ENCODE measurements around the gene ABCC1. TPM values are rescaled to one million over a fixed set of nuclear protein-coding genes. Genes with fewer than 3 reads are reported as not detected.

Gene ABCC1
- total RNA-seq, 2 donors from 2014 or later = 33.4 to 87.7 TPM

GRCh38 chr16:15966420-15966819 is 17.0 kb downstream of the ABCC1 start:
- H3K36me3 ChIP-seq = no peaks in the 10 kb centered on the region
- no peaks in the 10 kb centered on the region for H3K27me3 ChIP-seq (replicated peaks; ENCODE audit: insufficient read depth)
- 66% methylated on average over 5 of the region's 5 CpGs for WGBS
- intact Hi-C loops (cut with DNase I) = no loop called here
- H3K4me3 ChIP-seq = no peak overlapping the region
- H3K27ac ChIP-seq = no peak overlapping the region
- H3K9me3 ChIP-seq = no peaks in the 10 kb centered on the region
- no peak for DNase-seq (ENCODE audit: low spot score)
- TF ChIP-seq CTCF (IDR thresholded peaks at IDR 0.05) (no peak), POLR2A (IDR thresholded peaks at IDR 0.05) (no peak), POLR2AphosphoS5 (IDR thresholded peaks at IDR 0.05) (no peak)
- peaks cover 3% of the 10 kb centered on the region for H3K4me1 ChIP-seq (replicated peaks)

GRCh38 chr16:15966836-15967546 is 17.6 kb downstream of the ABCC1 start:
- WGBS = 15% methylated on average over 5 of the region's 5 CpGs
- Histone ChIP-seq H3K4me3 (no peak overlapping the region), H3K27ac (no peak overlapping the region), H3K9me3 (no peaks in the 10 kb centered on the region), H3K27me3 (replicated peaks; ENCODE audit: insufficient read depth) (no peaks in the 10 kb centered on the region), H3K36me3 (no peaks in the 10 kb centered on the region), H3K4me1 (replicated peaks) (peaks cover 3% of the 10 kb centered on the region)
- no peak for TF ChIP-seq POLR2AphosphoS5 (IDR thresholded peaks at IDR 0.05)
- TF ChIP-seq POLR2A (IDR thresholded peaks at IDR 0.05) = no peak
- TF ChIP-seq CTCF (IDR thresholded peaks at IDR 0.05) = no peak
- DNase-seq (ENCODE audit: low spot score) = no peak
- intact Hi-C loops (cut with DNase I) = no loop called here

GRCh38 chr16:15967655-15968315 is 18.4 kb downstream of the ABCC1 start:
- intact Hi-C loops (cut with DNase I) = no loop called here
- Histone ChIP-seq H3K36me3 (no peaks in the 10 kb centered on the region), H3K4me1 (replicated peaks) (peaks cover 3% of the 10 kb centered on the region), H3K27ac (no peak overlapping the region), H3K27me3 (replicated peaks; ENCODE audit: insufficient read depth) (no peaks in the 10 kb centered on the region), H3K9me3 (no peaks in the 10 kb centered on the region), H3K4me3 (no peak overlapping the region)
- TF ChIP-seq POLR2A (IDR thresholded peaks at IDR 0.05) = no peak
- TF ChIP-seq POLR2AphosphoS5 (IDR thresholded peaks at IDR 0.05) = no peak
- no peak for TF ChIP-seq CTCF (IDR thresholded peaks at IDR 0.05)
- WGBS = 92% methylated on average over 11 of the region's 11 CpGs
- DNase-seq (ENCODE audit: low spot score) = no peak

GRCh38 chr16:15970202-15970601 is 20.8 kb downstream of the ABCC1 start:
- Histone ChIP-seq H3K27ac (no peak overlapping the region), H3K27me3 (replicated peaks; ENCODE audit: insufficient read depth) (no peaks in the 10 kb centered on the region), H3K4me1 (replicated peaks) (peaks cover 3% of the 10 kb centered on the region), H3K9me3 (no peaks in the 10 kb centered on the region), H3K36me3 (no peaks in the 10 kb centered on the region), H3K4me3 (no peak overlapping the region)
- 99% methylated on average over 3 of the region's 3 CpGs for WGBS
- TF ChIP-seq POLR2AphosphoS5 (IDR thresholded peaks at IDR 0.05) (no peak), CTCF (IDR thresholded peaks at IDR 0.05) (no peak), POLR2A (IDR thresholded peaks at IDR 0.05) (no peak)
- intact Hi-C loops (cut with DNase I) = no loop called here
- DNase-seq (ENCODE audit: low spot score) = no peak
